Fibroblast of skin of scalp (primary cell): Measurements from ENCODE around the gene RYR3.
"Not testable (repeated sequence)": the region's sequence is repeated elsewhere in the genome, so short reads cannot be mapped to it uniquely, and the experiment has no call there.

Experiments
- DNase-seq: peaks from one replicate; pipeline ENCODE4 v3.0.0-alpha.2; 2013

RYR3 gene

GRCh38 chr15:33785366-33785765 lies 474.6 kb downstream of the RYR3 start:
- no peak for DNase-seq

DNA sequence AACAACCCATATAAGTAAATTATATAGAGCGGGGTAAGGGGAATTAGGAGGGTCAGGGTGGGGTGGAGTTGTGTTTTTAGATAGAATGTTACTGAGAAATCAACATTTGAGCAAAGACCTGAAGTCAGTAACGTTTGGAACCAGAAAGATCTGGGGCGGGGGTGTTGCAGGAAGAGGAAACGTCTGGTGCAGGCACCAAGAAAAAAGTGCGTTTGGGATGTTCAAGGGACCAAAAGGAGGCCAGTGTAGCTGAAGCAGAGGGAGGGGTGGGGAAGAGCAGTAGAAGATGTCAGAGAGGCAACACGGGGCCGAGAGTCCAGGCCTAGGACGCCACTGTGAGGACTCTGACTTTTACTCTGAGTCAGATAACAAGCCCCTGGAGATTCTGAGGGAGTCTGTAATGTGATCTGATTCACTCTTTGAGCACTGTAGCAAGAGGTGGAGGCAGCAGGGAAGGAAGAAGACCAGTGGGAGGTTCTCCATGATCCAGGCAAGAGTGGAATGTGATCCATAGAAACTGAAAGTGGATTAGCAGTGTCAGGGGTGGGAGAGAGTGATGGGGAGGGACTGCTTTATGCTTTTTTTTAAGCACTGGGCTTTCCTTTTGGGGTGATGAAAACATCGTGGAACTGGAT lies 478.3 kb downstream of the RYR3 start:
- DNase-seq: peak; percentile 79

- no peak for DNase-seq
These were observed 483.7 kb downstream of the RYR3 start for GRCh38 chr15:33794453-33794852.

- no peak for DNase-seq
These were observed 484.3 kb downstream of the RYR3 start for GRCh38 chr15:33795070-33795469.

GRCh38 chr15:33797651-33798050 lies 486.9 kb downstream of the RYR3 start:
- DNase-seq: no peak

DNA sequence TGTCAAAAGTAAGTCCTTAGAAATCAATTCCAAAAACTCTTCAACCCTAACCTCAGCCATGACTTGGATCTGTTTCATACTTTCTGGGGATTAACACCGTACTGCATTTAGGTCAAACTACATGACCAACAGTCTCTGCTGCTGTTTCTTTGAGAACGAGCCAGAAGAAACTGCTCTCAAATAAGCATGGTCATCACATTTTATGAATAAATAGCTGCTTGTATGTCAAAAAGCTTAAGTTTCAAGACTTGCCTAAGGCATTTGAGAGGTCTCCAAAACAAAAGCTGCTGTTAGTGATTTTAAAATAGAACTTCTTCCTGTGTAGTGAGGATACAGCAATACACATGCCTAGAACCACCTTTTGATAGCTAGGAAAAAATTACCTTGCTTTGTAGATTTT lies 491.2 kb downstream of the RYR3 start:
- no peak for DNase-seq

DNA sequence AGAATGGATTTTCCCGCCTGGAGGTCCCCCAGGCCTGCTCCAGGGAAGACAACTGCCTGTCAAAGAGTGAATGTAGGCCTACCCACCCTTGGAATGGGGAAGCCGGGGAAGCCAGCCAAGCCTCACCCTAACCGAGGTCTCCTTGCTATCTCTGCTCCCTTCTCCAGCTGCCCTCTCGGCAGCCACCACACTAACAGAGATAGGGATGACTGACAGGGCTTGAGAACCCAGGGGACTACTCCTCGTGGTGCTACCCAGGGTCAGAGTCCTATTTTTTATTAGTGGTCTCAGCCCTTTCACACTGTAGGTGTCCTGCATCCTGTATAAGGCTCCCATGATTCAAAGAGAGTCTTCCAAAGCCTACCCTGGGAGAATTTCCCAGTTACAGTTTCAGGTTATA lies 496.9 kb downstream of the RYR3 start:
- DNase-seq: no peak

GRCh38 chr15:33808720-33809457 lies 498.1 kb downstream of the RYR3 start:
- no peak for DNase-seq

- no peak for DNase-seq
These were observed 499.4 kb downstream of the RYR3 start for GRCh38 chr15:33810073-33810595.

- no peak for DNase-seq
These were observed 500.0 kb downstream of the RYR3 start for GRCh38 chr15:33810806-33811205.

- DNase-seq: no peak
These were observed 503.1 kb downstream of the RYR3 start for GRCh38 chr15:33813891-33814290.

- DNase-seq: not testable (repeated sequence)
These were observed 508.7 kb downstream of the RYR3 start for GRCh38 chr15:33819499-33819898.

DNA sequence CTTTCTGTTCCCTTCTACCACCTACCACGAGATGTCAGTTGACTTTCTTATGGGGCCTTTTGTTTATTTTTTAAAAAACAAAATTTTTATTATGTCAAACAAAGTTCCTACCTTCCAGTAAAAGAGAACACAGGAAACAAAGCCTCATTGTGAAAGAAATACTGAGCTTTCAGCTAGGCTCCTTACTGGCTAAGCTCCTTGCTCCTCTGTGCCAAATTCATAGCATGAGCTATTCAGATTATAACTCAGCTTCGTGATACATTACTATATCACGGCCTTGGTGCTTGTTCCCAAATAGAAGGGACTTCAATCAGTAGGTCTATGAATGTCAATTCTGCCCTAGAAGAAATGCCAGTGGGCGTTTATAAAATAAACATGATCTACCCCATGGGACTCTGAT lies 511.7 kb downstream of the RYR3 start:
- no peak for DNase-seq

- no peak for DNase-seq
These were observed 512.4 kb downstream of the RYR3 start for GRCh38 chr15:33823119-33823518.

DNA sequence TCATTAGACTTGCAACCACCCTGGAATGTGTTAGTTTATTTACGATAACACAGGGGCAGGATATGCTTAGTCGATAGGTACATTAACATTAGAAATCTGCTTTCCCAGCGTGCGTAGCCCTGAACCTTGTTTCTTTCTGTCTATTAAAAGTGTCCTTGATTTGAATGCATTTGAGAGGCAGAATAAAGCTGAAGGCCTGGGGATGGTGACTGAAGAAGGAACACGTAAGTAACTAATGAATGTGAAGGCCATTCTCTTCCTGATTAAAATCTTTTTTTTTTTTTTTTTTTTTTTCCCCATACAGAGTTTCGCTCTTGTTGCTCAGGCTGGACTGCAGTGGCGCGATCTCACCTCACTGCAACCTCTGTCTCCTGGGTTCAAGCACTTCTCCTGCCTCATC lies 514.7 kb downstream of the RYR3 start:
- no peak for DNase-seq

- no peak for DNase-seq
These were observed 515.4 kb downstream of the RYR3 start for GRCh38 chr15:33826201-33826600.

DNA sequence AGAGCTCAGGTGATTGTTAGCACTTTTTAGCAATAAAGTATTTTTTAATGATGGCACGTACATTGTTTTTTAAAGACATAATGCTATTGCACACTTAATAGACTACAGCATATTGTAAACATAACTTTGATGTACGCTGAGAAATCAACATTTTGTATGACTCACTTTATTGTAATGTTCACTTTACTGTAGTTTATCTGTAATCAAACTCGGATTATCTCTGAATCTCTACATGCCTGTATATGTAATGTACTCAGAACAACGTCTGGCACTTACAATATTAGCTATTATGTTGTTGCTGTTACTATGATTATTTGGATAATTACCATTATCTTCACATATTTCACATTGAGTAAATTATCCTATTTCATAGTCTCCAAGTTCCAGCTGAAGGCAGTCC lies 519.6 kb downstream of the RYR3 start:
- no peak for DNase-seq

DNA sequence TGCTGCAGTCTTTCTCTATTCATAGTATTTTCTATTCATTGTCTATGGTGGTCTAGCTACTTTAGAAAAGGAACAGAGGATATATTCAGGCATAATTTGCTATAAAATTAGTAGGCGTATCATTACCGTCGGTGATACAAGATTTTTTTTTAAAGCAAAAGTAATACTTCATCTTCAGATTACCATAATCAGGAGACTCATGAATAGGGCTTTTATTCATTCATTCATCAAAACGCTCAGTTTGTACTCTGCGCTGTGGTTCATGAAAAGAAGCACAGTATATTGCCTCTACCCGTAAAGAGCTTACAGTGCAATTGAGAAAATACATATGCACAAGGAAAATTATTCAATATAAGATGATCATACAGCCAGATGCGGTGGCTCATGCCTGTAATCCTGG lies 520.9 kb downstream of the RYR3 start:
- DNase-seq: no peak

GRCh38 chr15:33834892-33835743 lies 524.4 kb downstream of the RYR3 start:
- DNase-seq: peak; percentile 1

- DNase-seq: no peak
These were observed 526.5 kb downstream of the RYR3 start for GRCh38 chr15:33837294-33837693.

DNA sequence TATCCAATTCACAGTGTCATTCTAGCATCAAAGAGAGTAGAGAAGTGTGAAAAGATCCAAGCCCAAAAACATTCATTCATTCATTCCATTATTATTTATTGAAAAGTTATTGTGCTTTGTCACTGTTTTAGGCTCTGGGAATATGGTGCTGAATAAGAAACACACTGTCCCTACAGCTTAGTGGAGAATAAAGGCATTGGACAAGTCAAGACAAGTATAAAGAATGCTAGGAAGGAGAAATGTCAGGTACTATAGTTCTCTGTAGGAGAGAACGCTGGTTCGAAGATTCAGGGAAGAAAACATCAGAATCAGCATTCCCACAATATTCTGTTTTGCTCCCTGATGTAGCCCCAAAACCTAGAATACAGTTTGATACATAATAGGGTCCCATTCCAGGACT lies 528.8 kb downstream of the RYR3 start:
- no peak for DNase-seq

- no peak for DNase-seq
These were observed 529.8 kb downstream of the RYR3 start for GRCh38 chr15:33840615-33841014.

DNA sequence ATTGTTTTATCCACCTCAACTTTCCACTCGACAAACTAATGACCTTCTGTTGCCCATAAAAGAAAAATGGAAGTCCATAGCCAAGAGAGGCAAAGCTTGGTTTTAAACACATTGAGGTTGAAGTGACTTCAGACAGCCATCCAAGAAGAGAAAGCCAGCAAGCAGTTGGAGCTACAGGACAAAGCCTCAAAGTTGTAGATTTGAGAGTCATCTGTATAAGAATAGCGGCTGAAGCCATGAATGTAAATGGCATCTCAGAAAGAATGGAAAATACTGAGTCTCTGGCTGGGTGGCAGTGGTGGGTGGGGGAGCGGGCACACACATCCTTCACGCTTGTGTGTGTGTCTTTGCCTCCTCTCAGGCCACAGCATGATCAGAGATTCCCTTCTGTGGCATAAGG lies 533.4 kb downstream of the RYR3 start:
- no peak for DNase-seq
